GM19023 (cell line): ENCODE data around the gene FGF19.

Experiments
- ATAC-seq: cut with Tn5 transposase; IDR thresholded peaks from one replicate; pipeline ENCODE4 v1.9.1; 2021; ENCODE audit warnings: mild to moderate bottlenecking, moderate library complexity; ENCODE audit not compliant: unreplicated experiment

FGF19 gene

DNA sequence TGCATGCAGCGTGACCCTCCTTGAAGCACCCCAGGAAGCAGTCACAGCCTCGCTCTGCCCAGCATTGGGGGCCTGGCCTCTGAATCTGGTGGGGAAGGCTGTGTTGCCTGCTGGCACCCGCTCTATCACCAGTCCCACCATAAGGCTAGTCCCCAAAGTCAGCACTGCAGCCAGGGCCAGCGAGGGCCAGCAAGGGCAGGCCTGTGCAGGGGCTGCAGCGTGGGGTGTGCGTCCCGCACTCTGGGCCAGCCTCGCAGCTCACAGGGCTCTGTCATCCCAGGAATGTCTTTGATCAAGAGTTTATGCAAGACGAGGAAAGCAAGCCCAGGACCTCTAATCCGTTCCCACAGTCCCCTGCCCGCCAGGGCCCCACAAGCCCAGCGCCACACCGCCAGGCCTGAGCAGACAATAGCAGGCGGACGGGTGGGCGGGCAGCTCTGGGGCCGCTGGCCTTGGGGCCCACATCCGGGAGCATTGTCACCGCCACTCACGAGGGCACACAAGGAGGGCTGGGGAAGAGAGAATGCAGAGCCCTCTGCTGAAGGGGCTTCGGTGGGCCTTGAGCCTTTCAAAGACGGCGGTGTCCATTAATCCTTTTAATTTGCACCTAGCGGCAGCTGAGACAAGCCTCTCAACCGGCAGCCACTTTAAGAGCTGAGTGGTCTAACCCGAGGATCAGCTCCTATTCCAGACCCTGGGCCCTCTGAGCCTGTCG is 45.8 kb downstream of the FGF19 start:
- ATAC-seq: no peak

DNA sequence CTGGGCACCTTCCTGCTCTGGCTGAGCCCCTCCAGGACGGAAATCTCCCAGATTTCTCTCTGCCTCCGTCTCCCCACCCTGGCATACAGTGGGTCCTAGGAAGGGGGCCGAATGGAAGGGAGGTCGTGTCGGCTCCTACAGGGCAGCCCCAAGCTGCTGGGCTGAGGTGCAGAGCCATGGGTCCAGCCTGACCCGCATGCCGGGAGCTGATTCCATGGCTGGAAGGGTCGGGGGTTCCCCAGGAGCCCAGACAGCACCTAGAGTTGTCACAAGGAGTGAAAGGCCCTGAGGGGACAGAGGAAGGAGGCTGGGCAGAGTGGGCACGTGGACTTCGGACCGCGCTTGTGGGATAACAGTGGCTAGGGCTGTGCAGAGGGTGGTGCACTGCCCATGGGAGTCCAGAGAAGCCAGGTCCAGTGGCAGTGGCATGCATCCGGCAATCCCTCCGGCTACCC is 46.3 kb downstream of the FGF19 start:
- no peak for ATAC-seq

DNA sequence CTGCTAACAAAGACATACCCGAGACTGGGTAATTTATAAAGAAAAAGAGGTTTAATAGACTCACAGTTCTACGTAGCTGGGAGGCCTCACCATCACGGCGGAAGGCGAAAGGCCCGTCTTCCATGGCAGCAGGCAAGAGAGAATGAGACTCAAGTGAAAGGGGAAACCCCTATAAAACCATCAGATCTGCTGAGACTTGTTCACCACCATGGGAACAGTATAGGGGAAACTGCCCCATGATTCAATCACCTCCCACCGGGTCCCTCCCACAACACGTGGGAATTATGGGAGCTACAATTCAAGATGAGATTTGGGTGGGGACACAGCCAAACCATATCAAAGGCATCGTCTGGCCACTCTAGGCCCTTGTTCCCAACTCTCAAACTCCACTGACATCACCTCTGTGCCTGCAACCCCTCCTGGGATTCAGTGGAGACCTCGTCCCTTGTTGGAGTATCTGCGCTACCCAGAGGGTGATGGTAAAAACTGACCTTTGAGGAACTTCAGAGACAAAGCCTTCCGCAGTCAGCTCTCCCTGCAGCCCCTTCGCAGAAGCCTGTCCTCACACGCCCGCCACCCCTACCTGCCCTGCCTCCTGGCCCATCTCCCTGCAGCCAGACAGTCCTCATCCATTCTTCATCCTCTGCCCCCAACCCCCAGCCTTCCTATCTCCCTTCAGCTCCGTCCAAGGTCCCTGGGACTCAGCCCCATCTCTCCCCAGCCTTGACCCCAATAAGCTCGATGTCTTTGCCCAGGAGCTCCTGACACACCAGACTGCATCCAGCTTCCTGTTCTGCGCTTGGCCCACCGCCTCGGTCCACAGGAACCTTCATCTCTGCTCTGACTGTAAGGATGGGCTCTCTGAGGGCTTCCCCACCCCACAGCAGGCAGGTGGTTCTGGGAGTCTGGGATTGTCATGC is 47.0 kb downstream of the FGF19 start:
- ATAC-seq: no peak

DNA sequence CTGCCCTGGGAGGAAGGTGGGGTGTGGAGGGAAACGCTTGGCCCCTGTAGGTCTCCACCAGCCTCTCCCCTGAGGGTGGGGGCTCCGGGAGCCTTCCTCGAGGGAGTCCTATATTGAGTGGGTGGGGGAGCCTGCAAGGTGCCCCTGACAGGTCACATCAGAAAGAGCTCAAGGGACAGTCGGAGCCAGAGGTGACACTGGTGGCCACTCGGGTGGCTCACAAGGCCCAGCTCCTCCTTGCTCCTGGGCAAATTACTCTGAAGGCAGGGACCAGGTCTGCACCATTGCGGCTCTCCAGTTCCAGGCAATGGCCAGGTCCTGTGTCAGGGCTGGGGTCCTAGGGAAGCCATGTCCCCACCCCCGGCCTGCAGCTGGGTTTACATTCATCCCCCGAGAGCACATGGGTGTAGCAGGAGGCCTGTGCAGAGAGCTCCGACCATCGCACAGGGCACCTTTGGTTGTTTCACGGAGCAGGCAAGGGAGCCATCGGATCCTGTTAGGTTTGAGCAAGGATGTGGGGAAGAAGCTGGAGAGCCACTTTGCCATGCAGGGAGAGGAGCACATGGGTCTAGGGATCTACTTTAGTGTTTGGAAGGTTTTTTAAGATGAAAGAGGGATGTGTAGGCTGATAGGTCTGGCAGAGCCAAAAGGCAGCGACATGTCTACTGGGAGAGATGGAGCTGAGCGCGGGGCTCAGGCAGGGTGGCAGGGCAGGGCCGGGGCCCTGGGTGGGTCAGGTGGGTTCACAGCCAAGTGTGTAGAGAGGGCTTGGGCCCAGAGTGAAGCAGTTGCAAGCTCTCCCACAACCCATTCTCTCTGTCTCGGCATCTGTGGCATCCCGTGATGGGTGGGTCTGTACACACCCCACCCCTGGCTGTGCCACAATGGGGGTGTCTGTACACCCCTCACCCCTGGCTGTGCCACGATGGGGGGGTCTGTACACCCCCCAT is 48.1 kb downstream of the FGF19 start:
- ATAC-seq: no peak

DNA sequence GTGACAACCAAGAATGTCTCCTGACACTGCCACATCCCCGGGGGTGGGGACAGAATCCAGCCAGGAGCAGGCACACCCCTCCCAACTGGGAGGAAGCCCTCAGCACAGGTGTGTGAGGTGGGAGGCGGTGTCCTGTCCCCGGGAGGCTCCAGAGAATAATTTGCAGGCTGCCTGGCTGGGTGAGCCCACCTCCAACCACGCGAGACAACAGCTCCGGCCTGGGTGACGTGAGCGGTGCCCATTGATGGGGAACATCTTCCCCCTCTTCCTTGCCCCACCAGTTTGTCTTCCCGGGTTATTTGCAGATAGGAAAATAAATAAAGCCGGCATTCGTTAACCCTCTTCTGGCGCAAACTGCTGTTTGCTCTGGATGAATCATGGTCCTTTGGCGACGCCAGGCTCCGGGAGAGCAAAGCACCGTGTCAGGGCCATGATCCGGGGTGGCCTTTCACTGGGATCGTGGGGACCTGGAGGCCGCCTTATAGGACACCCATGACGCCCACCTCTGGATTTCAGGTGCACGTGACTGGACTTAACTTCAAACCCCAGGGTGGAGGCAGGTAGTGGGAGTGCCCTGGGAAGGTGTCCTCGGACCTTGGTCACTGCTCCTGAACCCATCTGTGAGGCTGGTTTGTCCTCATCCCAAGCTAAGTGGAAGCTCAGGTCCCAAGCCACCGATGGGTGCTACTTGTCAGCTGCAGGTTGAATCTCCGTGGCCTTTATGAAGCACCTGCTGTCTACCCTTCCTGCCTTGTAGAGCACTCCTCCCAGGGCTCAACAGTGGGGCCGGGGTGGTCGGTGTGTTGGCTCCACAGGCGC is 49.0 kb downstream of the FGF19 start:
- no peak for ATAC-seq

DNA sequence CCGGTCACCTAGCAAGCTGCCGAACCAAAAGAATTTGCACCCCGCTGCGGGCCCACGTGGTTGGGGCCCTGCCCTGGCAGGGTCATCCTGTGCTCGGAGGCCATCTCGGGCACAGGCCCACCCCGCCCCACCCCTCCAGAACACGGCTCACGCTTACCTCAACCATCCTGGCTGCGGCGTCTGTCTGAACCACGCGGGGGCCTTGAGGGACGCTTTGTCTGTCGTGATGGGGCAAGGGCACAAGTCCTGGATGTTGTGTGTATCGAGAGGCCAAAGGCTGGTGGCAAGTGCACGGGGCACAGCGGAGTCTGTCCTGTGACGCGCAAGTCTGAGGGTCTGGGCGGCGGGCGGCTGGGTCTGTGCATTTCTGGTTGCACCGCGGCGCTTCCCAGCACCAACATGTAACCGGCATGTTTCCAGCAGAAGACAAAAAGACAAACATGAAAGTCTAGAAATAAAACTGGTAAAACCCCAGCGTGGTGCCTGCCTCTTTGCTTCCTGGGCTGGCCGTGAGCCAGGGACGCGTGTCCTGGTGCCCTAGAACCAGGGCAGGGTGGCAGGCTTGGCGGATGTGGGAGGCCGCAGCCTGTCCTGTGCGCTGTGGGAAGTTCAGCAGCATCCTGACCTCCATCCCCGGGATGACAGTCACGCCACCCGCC is 49.7 kb downstream of the FGF19 start:
- ATAC-seq: no peak

DNA sequence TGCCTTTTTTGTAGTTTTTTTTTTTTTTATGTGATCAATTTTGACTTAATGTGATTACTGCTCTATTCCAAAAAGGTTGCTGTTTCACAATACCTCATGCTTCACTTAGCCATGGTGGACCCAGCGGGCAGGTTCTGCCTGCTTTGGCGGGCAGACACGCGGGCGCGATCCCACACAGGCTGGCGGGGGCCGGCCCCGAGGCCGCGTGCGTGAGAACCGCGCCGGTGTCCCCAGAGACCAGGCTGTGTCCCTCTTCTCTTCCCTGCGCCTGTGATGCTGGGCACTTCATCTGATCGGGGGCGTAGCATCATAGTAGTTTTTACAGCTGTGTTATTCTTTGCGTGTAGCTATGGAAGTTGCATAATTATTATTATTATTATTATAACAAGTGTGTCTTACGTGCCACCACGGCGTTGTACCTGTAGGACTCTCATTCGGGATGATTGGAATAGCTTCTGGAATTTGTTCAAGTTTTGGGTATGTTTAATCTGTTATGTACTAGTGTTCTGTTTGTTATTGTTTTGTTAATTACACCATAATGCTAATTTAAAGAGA is 50.3 kb downstream of the FGF19 start:
- ATAC-seq: no peak

DNA sequence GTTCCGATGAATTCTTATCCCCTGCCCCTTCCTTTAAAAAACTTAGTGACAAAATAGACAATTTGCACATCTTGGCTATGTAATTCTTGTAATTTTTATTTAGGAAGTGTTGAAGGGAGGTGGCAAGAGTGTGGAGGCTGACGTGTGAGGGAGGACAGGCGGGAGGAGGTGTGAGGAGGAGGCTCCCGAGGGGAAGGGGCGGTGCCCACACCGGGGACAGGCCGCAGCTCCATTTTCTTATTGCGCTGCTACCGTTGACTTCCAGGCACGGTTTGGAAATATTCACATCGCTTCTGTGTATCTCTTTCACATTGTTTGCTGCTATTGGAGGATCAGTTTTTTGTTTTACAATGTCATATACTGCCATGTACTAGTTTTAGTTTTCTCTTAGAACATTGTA is 50.8 kb downstream of the FGF19 start:
- ATAC-seq: no peak

DNA sequence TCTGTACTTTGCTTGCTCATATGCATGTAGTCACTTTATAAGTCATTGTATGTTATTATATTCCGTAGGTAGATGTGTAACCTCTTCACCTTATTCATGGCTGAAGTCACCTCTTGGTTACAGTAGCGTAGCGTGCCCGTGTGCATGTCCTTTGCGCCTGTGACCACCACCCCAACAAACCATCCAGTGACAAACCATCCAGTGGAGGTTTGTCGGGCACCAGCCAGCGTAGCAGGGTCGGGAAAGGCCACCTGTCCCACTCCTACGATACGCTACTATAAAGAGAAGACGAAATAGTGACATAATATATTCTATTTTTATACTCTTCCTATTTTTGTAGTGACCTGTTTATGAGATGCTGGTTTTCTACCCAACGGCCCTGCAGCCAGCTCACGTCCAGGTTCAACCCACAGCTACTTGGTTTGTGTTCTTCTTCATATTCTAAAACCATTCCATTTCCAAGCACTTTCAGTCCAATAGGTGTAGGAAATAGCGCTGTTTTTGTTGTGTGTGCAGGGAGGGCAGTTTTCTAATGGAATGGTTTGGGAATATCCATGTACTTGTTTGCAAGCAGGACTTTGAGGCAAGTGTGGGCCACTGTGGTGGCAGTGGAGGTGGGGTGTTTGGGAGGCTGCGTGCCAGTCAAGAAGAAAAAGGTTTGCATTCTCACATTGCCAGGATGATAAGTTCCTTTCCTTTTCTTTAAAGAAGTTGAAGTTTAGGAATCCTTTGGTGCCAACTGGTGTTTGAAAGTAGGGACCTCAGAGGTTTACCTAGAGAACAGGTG is 51.8 kb downstream of the FGF19 start:
- no peak for ATAC-seq

DNA sequence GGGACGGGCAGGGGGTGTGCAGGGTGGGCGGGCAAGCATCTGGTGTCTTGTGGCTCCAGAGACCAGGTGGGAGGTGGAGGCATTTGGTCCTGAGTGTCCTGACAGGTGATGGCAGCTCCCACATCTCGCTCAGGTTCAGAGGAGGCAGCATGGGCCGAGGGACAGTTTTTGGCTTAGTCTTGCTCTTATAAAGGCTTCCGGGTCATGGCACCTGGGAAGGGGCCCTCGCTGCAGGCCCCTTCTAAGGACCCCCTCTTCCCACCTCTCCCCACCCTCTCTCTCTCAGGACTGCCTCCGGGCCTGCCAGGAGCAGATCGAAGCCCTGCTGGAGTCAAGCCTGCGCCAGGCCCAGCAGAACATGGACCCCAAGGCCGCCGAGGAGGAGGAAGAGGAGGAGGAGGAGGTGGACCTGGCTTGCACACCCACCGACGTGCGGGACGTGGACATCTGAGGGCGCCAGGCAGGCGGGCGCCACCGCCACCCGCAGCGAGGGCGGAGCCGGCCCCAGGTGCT is 52.9 kb downstream of the FGF19 start:
- ATAC-seq: no peak

DNA sequence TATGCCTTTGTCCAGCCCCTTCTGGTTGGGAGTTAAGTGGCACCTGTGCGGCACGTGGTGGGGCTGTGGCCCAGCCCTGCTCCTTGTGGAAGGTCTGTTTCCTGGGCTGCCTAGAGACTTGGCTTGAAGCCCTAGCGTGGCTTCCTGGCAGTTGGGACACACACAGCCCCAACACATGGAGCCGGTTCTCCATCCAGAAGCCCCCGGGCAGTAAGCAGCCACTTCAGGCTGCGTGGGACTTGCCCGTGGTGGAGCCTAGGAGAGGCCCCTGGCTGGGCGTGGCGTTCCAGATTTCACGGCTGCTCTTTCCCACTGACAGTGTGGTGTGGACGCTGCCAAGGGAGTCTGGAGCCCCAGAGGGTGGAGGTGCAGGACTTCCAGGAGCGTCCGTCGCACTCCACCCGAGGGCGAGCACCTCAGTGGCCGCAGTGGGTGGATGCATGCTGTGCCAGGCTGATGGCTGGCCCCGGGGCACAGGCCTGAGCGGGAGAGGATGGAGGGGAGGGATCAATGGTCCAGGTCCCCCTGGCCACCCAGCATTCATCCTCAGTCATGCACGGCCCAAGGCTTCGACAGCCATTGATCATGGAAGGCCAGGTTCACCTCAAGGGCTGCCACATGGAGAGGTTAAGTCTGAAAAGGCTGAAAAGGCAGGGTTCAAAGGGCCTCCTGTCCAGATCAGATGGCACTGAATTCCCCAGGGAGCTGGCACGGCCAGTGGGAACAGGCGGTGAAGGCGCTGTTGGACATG is 53.6 kb downstream of the FGF19 start:
- no peak for ATAC-seq

DNA sequence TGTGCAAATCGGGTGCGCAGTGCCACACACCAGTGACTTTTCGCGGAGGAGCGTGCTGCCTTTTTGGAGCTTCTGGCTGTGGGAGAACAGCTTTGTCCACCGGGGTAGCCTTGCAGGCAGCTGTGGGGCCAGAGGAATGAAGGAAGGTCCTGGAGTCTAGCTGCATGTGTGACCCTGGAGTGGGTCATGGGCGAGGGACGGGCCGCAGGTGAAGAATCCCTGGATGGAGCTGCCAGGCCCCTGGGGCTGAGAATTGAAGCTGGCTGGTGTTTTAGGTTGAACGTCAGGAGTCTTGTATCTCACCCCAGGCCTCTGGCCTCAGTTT is 54.3 kb downstream of the FGF19 start:
- ATAC-seq: no peak

DNA sequence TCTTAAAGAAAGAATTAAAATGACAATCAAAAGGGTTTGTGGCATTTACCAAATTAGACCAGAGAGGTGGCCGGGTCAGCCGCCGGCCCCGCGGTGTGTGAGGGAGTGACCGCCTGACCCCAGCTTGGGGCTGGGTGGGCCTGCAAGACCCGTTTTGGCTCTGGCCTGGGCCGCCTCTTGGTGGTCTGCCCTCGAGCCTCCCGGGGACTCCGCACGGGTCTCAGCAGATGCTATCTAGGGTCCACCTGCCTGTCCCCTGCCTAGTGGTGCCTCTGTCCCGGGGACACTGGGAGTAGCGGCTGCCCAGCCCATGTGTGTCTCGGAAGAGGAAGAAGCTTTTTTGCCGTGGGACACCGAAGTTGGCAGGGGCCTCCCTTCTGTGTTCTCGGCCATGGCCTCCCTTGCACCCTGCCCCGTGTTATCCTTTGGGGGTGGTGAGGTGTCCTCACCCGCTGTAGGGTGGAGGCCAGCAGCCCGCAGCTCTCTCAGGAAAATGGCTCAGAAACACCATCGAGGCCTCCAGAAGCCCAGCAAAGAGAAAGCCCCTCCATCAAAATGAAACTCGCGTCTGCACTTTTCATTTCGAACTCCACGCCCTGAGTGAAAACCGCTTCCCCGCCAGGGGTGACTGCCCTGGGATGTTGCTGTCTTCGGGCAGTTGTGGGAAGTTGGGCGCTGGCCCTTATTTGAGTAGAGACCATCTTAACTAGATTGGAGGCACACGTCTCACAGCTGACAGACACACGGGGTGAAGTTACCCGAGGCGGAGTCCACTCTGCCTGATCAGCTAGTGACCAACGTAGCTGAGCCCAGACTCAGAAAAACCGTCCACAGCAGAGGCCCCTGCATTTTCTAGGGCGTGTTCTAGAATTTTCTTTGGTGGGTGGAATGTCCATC is 54.9 kb downstream of the FGF19 start:
- ATAC-seq: no peak
